HG03432 (cell line): ENCODE measurements around the gene FLNB.

Experiments
- ATAC-seq: cut with Tn5 transposase; IDR thresholded peaks from one replicate; pipeline ENCODE4 v1.9.1; 2021; ENCODE audit warnings: mild to moderate bottlenecking, moderate library complexity; ENCODE audit not compliant: unreplicated experiment

FLNB gene

DNA sequence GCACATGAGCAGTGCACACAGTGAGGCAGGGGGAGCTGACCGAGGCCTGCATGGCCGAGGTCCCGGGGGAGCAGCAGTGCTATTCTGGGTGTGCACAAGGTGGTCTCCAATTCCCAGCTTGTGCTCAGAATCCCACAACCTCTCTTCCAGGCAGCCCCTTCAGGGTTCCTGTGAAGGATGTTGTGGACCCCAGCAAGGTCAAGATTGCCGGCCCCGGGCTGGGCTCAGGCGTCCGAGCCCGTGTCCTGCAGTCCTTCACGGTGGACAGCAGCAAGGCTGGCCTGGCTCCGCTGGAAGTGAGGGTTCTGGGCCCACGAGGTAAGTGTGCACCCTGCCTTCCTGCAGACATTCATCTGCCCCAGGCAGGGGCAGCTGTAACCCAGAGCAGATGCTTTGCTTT, 122.4 kb downstream of the FLNB start:
- no peak for ATAC-seq

DNA sequence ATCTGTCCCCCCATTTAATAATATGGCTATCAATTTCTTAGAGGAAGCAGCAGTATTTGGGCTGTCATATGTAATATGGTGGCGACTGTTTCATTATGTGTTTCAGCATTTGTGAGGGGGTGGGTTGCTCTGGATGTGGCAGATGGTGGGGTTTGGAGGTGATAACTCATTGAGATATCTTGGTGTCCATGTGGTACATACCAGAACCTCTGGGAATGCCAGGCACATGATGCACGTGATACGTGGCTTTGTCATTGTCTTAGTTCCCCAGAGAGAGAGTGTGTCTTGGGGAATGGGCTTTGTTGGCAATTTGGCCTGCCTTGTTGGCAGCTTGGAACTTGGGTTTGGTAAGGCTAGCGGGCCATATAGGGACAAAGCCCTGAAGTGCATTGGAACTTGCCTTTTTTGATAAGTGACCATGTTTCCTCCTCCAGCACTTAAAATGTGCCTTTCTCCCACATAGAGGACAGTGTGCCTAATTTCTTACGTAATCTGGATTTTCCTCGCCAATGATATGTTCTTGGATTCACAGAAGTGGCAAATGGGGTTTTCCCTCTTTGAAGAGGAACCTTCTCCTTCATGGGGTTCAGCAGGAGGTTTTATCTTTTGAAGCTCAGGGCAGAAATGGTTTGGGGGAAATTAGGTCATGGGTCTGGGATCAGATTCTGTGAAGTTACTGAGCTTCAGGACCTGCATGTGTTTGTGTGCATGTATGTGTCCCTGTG, 123.0 kb downstream of the FLNB start:
- no peak for ATAC-seq

DNA sequence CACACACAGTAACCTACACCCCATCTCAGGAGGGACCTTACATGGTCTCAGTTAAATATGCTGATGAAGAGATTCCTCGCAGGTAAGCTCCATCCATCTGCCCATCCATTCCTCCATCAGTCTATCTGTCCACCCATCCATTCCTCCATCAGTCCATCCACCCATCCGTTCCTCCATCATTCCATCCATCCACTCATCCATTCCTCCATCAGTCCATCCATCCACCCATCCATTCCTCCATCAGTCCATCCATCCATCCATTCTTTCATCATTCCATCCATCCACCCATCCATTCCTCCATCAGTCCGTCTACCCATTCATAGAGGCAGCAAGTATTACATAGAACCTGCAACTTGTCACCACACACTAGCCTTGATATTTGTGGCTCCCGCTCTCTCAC, 124.6 kb downstream of the FLNB start:
- ATAC-seq = no peak

DNA sequence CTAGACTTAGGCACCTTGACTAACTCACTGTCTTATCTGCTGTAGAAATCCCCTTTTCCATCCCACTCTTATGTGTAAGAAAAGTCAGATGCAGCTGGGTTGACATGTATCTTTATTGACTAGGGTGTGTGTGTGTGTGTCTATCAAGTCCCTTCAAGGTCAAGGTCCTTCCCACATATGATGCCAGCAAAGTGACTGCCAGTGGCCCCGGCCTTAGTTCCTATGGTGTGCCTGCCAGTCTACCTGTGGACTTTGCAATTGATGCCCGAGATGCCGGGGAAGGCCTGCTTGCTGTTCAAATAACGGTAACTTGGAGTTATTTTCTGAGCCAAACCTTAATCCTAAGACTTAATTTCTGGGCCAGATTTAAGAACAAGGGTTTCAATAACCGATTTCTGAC, 126.2 kb downstream of the FLNB start:
- ATAC-seq = no peak

DNA sequence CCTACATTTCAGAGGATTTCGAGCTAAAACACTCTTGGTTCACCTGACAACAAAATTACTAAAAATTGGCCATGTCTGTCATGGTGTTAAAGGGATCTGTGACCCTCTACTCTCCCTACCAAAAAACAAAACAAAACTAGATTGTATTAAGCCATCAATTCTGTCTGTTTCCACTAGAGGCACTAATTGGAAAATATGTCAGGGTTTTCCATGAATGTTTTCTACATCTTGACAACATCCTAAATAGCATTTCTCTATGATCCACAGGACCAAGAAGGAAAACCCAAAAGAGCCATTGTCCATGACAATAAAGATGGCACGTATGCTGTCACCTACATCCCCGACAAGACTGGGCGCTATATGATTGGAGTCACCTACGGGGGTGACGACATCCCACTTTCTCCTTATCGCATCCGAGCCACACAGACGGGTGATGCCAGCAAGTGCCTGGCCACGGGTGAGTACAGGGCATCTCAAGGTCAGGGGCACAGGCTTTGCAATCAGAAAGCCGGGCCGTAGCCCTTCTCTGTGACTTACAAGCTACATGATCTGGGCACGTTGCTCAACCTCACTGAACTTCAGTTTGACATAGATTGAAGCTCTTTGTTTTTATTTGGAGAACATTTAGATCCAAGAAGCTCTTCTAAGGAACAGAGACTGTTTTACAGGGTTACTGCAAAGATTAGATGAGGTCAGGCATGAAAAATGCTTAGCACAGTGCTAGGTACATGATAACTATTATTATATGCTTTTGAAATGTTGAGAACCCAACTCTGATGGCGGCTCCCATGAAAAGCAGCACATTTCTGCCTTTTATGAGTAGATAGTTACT, 127.7 kb downstream of the FLNB start:
- no peak for ATAC-seq

GRCh38 chr3:58137306-58137705, 129.1 kb downstream of the FLNB start:
- no peak for ATAC-seq

- no peak for ATAC-seq
Observed at GRCh38 chr3:58141766-58142345, 133.6 kb downstream of the FLNB start.

DNA sequence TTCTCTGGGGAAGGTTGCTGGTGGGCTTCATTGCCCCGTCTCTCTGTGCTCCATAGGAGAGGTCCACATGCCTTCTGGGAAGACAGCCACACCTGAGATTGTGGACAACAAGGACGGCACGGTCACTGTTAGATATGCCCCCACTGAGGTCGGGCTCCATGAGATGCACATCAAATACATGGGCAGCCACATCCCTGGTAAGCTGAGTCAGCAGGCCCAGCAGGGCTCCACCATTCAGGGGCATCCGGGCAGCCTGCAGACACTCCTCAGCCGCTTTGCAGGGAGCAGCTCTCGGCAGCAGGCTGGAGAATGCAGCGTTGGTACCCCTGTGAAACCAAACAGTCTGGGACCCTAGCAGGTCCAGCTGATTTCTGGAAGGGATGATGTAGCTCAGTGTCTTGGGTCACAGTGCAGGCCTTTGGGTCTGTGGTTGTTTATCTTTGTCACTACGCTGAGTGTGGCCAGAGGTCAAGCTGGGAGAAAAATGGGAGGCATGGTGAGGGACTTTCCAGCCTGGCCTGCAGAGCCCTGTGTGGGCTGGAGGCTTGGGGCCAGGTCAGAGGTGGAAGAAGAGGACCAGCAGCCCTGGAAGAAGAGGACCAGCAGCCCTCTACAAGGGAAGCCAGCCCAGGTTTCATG, 135.3 kb downstream of the FLNB start:
- no peak for ATAC-seq

GRCh38 chr3:58144478-58145325, 136.5 kb downstream of the FLNB start:
- ATAC-seq = no peak

- ATAC-seq = no peak
Observed at GRCh38 chr3:58148049-58148448, 139.8 kb downstream of the FLNB start.

- ATAC-seq = no peak
Observed at GRCh38 chr3:58150130-58150809, 142.0 kb downstream of the FLNB start.

DNA sequence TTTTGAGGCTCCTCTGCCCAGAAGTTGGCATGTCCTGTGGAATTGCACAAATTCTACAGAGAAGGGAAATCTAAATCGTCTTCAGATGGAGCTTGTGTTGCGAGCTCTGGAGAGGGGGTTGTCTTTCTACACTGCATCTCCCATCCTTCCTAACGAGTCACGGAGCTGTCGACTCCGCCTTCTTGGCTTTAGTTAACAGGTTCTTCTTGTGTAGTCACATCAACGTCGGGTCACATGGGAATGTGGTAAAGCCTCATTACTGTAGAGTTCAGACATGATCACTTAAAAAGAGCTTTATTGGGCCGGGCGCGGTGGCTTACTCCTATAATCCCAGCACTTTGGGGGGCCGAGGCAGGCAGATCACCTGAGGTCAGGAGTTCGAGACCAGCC, 142.6 kb downstream of the FLNB start:
- no peak for ATAC-seq

DNA sequence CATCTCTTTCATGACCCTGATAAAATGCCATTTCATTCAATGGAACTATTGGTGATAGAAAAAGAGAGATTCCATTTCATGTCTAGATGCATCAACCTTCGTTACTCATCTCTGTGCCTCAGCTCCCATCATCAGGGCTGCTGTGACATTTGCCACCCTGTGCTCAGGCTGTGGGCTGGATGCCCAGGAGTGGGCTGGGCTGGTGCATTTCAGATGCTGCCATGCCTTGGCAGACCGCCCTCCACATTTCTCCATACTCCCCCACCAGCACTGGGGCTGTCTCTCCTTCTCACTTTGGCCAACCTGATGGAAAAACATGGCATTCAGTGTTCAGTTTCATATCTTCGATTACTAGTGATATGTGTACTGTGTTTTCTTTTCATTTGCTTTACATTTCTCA, 143.4 kb downstream of the FLNB start:
- ATAC-seq = no peak

GRCh38 chr3:58152225-58153015, 144.2 kb downstream of the FLNB start:
- no peak for ATAC-seq

DNA sequence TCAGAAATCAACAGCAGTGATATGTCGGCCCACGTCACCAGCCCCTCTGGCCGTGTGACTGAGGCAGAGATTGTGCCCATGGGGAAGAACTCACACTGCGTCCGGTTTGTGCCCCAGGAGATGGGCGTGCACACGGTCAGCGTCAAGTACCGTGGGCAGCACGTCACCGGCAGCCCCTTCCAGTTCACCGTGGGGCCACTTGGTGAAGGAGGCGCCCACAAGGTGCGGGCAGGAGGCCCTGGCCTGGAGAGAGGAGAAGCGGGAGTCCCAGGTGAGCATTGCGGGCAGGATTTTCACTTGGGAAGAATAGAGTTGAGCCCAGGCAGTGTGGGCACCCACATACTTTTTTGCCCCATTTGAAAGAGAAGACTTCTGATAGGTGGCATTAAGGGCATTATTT, 145.1 kb downstream of the FLNB start:
- ATAC-seq = no peak

- no peak for ATAC-seq
Observed at GRCh38 chr3:58154626-58155449, 146.6 kb downstream of the FLNB start.

GRCh38 chr3:58155838-58156237, 147.6 kb downstream of the FLNB start:
- no peak for ATAC-seq

GRCh38 chr3:58157700-58158099, 149.5 kb downstream of the FLNB start:
- no peak for ATAC-seq
